ENCODE measurements around the gene ZSCAN10.
A peak's percentile ranks its signal among the peaks of the same experiment; 100 is the strongest.
"Not testable (repeated sequence)": the region's sequence is repeated elsewhere in the genome, so short reads cannot be mapped to it uniquely, and the experiment has no call there.

Gene ZSCAN10

DNA sequence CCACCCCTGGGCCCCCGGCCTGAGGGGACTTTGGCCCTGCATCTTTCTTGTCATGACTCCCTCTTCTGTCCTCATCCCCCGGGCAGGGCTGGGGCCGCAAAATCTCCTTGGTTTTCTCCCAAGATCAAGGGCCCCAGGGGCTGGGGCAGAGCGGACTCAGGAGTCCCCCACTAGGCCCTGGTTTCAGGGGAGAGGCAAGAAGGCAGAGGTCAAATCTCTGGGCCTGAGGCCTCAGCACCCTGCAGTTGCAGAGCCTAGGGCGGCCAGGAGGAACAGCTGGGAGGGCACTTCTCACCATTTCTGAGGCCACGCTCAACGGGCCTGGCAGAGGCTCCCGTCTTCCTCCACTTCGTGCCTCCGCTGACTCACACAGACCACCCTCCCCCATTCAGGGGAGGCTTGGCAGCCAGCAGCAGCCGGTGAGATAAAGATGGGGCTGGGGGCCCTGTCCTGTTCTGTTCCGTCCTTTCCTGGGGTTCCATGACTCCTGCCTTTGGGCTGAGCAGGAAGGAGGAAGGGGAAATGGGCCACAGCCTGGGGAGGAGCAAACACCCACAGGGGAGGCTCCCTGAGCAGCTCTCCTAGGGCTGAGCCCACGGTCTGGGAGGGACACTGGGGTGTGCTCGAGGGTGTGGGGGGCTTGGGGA is 12.4 kb downstream of the ZSCAN10 start:
- Histone ChIP-seq H3K27me3 (ENCODE audit: control insufficient read depth, insufficient read depth, low read length) (no peaks in the 10 kb centered on the region), H3K9me3 (ENCODE audit: control insufficient read depth, low read length) (no peaks in the 10 kb centered on the region), H3K79me2 (no peaks in the 10 kb centered on the region), H3K27ac (peak overlapping the region; percentile 3), H3K9ac (no peak overlapping the region), H3K4me2 (ENCODE audit: low read length) (no peak overlapping the region), H3K4me1 (no peaks in the 10 kb centered on the region), H2AFZ (no peak overlapping the region), H3K36me3 (ENCODE audit: control insufficient read depth, insufficient read depth, low read length) (no peaks in the 10 kb centered on the region), H3K4me3 (ENCODE audit: low read depth, low read length) (no peak overlapping the region)
- TF ChIP-seq, protein P1, sequence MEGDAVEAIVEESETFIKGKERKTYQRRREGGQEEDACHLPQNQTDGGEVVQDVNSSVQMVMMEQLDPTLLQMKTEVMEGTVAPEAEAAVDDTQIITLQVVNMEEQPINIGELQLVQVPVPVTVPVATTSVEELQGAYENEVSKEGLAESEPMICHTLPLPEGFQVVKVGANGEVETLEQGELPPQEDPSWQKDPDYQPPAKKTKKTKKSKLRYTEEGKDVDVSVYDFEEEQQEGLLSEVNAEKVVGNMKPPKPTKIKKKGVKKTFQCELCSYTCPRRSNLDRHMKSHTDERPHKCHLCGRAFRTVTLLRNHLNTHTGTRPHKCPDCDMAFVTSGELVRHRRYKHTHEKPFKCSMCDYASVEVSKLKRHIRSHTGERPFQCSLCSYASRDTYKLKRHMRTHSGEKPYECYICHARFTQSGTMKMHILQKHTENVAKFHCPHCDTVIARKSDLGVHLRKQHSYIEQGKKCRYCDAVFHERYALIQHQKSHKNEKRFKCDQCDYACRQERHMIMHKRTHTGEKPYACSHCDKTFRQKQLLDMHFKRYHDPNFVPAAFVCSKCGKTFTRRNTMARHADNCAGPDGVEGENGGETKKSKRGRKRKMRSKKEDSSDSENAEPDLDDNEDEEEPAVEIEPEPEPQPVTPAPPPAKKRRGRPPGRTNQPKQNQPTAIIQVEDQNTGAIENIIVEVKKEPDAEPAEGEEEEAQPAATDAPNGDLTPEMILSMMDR (IDR thresholded peaks at IDR 0.05), result no peak

DNA sequence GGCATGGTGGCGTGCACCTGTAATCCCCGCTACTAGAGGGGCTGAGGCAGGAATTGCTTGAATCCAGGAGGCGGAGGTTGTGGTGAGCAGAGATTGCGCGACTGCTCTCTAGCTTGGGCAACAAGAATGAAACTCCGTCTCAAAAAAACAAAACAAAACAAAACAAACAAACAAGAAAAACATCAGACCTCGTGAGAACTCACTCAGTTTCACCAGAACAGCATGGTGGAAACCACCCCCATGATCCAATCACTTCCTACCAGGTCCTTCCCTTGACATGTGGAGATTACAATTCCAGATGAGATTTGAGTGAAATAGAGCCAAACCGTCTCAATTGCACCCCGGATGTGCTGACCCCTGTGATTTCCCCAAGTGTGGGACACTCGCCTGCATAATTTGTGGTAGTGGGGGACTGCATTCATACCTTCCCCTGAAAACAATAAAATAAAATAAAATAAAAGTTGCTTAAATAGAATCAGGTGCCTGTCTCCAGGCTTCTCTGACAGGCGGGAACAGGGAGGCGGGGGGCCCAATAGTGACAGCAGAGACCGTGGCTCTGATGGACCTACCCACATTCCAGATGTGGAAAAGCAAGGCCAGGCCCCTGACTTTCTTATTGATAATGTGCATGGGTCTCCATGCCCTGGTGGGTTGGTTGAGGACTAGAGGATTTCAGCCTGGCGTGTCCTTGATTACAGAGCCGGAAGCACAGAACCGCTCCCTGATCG is 13.1 kb downstream of the ZSCAN10 start:
- Histone ChIP-seq H2AFZ (no peak overlapping the region), H3K27ac (peak overlapping the region; percentile 3), H3K4me3 (ENCODE audit: low read depth, low read length) (no peak overlapping the region)

DNA sequence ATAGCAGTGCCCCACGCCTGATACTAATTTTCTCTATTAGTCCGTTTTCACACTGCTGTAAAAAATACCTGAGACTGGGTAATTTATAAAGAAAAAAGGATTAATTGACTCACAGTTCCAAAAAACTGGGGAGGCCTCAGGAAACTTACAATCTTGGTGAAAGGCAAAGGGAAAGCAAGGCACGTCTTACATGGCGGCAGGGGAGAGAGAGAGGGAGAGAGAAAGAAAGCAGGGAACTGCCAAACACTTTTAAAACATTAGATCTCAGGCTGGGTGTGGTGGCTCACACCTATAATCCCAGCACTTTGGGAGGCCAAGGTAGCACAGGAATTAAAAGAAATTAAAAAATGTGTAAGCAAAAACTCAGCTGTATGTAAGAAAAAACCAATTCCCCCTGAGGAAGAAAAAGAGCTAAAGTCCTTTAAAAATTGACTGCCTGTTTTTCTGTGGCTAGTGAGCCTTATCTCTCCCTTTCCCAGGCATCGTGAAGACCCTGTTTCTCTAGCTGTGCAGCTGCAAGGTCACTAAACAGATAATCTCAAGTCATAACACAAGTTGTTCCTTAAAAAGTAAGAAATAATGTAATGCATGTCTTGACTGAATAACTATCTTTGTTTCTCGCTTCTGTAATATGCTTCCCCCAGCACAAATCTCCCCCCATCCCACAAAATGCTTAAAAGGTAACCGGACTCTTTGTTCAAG is 14.0 kb downstream of the ZSCAN10 start:
- Histone ChIP-seq H3K4me1 (no peaks in the 10 kb centered on the region), H3K36me3 (ENCODE audit: control insufficient read depth, insufficient read depth, low read length) (no peaks in the 10 kb centered on the region), H3K9me3 (ENCODE audit: control insufficient read depth, low read length) (no peaks in the 10 kb centered on the region), H2AFZ (no peak overlapping the region), H3K79me2 (no peaks in the 10 kb centered on the region), H3K9ac (no peak overlapping the region), H3K4me3 (ENCODE audit: low read depth, low read length) (no peak overlapping the region), H3K27ac (no peak overlapping the region), H3K4me2 (ENCODE audit: low read length) (no peak overlapping the region), H3K27me3 (ENCODE audit: control insufficient read depth, insufficient read depth, low read length) (no peaks in the 10 kb centered on the region)
- TF ChIP-seq, protein P1 (IDR thresholded peaks at IDR 0.05), result no peak

More for the DNA sequence above, 13.1 kb downstream of the ZSCAN10 start:
- TF ChIP-seq, protein P1 (IDR thresholded peaks at IDR 0.05), result no peak
- Histone ChIP-seq H3K9me3 (ENCODE audit: control insufficient read depth, low read length) (no peaks in the 10 kb centered on the region), H3K4me2 (ENCODE audit: low read length) (no peak overlapping the region), H3K4me1 (no peaks in the 10 kb centered on the region), H3K36me3 (ENCODE audit: control insufficient read depth, insufficient read depth, low read length) (no peaks in the 10 kb centered on the region), H3K79me2 (no peaks in the 10 kb centered on the region), H3K9ac (no peak overlapping the region), H3K27me3 (ENCODE audit: control insufficient read depth, insufficient read depth, low read length) (no peaks in the 10 kb centered on the region)

DNA sequence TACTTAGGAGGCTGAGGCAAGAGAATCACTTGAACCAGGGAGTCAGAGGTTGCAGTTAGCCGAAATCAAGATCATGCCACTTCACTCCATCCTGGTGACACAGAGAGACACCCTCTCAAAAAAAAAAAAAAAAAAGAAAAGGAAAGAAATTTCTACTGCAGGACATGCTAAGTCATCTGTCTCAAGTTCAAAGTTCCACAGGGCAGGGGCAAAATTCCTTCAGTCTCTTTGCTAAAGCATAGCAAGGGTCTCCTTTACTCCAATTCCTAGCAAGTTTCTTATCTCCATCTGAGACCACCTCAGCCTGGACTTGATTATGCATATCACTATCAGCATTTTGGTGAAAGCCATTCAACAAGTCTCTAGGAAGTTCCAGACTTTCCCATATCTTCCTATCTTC is 14.6 kb downstream of the ZSCAN10 start:
- Histone ChIP-seq H3K27ac (no peak overlapping the region), H2AFZ (no peak overlapping the region), H3K36me3 (ENCODE audit: control insufficient read depth, insufficient read depth, low read length) (no peaks in the 10 kb centered on the region), H3K4me3 (ENCODE audit: low read depth, low read length) (no peak overlapping the region), H3K9me3 (ENCODE audit: control insufficient read depth, low read length) (no peaks in the 10 kb centered on the region), H3K4me2 (ENCODE audit: low read length) (no peak overlapping the region), H3K9ac (no peak overlapping the region), H3K79me2 (no peaks in the 10 kb centered on the region), H3K27me3 (ENCODE audit: control insufficient read depth, insufficient read depth, low read length) (no peaks in the 10 kb centered on the region), H3K4me1 (no peaks in the 10 kb centered on the region)
- TF ChIP-seq, protein P1 (IDR thresholded peaks at IDR 0.05), result no peak

DNA sequence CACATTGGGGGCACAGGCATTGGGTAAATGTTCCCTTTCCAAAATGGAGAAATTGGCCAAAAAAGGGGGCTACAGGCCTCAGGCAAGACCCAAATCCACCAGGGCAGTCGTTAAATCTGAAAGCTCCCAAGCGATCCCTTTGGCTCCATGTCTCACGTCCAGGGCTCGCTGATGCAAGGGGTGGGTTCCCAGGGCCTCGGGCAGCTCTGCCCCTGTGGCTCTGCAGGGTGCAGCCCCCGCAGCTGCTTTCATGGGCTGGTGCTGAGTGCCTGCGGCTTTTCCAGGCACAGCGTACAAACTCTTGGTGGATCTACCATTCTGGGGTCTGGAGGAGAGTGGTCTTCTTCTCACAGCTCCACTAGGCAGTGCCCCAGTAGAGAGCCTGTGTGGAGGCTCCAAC is 15.7 kb downstream of the ZSCAN10 start:
- not testable (repeated sequence) for H3K4me1 ChIP-seq; H3K27ac ChIP-seq; H3K4me2 ChIP-seq (ENCODE audit: low read length); H3K36me3 ChIP-seq (ENCODE audit: control insufficient read depth, insufficient read depth, low read length); H3K9ac ChIP-seq; H3K4me3 ChIP-seq (ENCODE audit: low read depth, low read length); H2AFZ ChIP-seq; H3K27me3 ChIP-seq (ENCODE audit: control insufficient read depth, insufficient read depth, low read length); H3K79me2 ChIP-seq; H3K9me3 ChIP-seq (ENCODE audit: control insufficient read depth, low read length)

DNA sequence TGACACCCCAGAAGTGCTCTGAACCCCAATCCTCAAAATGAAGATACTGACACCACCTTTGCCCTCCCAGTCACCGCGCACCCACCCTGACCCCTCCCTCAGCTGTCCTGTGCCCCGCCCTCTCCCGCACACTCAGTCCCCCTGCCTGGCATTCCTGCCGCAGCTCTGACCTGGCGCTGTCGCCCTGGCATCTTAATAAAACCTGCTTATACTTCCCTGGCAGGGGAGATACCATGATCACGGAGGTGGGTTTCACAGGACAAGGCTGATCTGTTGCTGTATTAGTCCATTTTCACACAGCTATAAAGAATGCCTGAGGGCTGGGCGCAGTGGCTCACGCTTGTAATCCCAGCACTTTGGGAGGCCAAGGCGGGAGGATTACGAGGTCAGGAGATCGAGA is 17.1 kb downstream of the ZSCAN10 start:
- not testable (repeated sequence) for H3K9ac ChIP-seq; H3K4me1 ChIP-seq; H3K27me3 ChIP-seq (ENCODE audit: control insufficient read depth, insufficient read depth, low read length); H3K27ac ChIP-seq; H3K79me2 ChIP-seq; H3K4me2 ChIP-seq (ENCODE audit: low read length); H2AFZ ChIP-seq; H3K9me3 ChIP-seq (ENCODE audit: control insufficient read depth, low read length); H3K36me3 ChIP-seq (ENCODE audit: control insufficient read depth, insufficient read depth, low read length); H3K4me3 ChIP-seq (ENCODE audit: low read depth, low read length)

All from parathyroid adenoma (tissue), 2 donors.